ENCODE results near the gene MMP20.

DNA sequence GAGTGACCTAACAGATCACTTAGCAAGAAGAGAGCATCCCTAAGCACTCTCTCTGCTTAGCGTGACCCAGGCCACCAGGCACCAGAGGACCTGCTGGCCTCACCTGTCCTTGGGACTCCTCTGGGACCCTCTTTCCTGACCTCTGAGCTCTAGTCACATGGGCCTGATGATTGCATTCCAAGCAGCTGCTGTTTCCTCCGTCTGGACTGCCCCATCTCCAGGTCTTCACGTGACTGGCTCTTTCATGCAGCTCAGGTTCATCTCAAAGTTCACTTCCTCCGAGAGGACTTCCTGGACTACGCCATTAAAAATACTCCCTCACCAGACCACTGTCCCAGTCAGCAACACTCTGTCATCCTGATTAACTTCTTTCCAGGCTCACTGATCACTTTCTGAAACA lies 2.9 kb downstream of the MMP20 start:
- TF ChIP-seq EZH2 (IDR thresholded peaks at IDR 0.05; ENCODE audit: insufficient read depth, poor library complexity, severe bottlenecking) (no peak), EZH2phosphoT487 (IDR thresholded peaks at IDR 0.05; ENCODE audit: insufficient read depth, low read depth) (no peak)
